ACHN (cell line): ENCODE data around the gene TRAF3.
"Not testable (repeated sequence)": the region's sequence is repeated elsewhere in the genome, so short reads cannot be mapped to it uniquely, and the experiment has no call there.

Experiments
- DNase-seq: peaks from one replicate; pipeline ENCODE4 v3.0.0-alpha.2; 2015
- in situ Hi-C: cut with HindIII; loops from 2 replicates; pipeline ENCODE4 v1.10.0; 2017; ENCODE audit warnings: low sequenced_read_pairs, low pct_ligation_motif_present, low pct_unique_long_range_greater_than_20kb

TRAF3 gene

DNA sequence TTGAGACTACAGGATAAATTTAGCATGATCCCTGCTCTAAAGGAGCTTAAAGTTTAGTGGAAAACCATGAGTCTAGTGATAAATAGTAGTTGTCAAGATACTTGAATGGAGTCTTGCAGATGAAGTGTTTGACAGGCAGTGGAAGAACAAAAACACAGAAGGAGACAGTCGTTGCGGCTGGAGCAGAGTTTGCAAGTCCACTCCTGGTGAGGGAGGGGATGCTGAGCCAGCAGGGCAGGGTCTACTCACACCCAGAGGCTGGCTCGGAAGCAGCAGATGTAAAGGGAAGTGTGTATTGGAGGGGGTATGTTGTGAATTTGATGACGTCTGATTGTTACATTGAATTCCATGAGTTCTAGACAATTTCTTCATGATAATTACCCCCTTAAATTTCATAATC lies 61.3 kb downstream of the TRAF3 start:
- in situ Hi-C loops, result no loop called here
- no peak for DNase-seq

DNA sequence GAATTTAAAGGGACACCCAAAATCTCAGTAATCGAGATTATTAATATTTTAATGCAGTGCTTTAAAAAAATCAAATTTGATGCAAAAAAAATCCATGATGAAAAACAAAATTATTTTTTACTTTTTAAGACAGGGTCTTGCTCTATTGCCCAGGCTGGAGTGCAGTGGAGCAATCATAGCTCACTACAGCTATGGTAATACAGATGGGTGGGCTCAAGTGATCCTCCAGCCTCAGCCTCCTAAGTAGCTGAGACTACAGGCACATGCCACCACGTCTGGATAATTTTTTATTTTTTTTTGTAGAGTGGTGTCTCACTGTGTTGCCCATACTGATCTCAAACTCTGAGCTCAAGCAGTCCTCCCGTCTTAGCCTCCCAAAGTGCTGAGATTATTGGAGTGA lies 62.9 kb downstream of the TRAF3 start:
- in situ Hi-C loops, result no loop called here

GRCh38 chr14:102840771-102841528 lies 63.7 kb downstream of the TRAF3 start:
- in situ Hi-C loops, result no loop called here
- DNase-seq, result no peak

More for the DNA sequence above, 62.9 kb downstream of the TRAF3 start:
- DNase-seq, result no peak

GRCh38 chr14:102848830-102849525 lies 71.7 kb downstream of the TRAF3 start:
- in situ Hi-C loops, result no loop called here
- peak; percentile 26 for DNase-seq

GRCh38 chr14:102849526-102850379 lies 72.5 kb downstream of the TRAF3 start:
- in situ Hi-C loops, result no loop called here
- DNase-seq, result peak; percentile 41

DNA sequence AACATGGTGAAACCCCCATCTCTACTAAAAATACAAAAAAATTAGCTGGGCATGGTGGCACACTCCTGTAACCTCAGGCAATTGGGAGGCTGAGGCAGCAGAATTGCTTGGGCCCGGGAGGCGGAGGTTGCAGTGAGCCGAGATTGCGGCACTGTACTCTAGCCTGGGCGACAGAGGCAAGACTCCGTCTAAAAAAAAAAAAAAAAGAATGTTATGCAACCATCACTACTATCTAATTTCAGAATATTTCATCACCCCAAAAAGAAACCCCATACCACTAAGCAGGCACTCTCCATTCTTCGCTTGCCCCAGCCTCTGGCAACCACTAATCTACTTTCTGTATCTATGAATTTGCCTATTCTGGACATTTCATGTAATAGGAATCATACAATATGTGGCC lies 76.4 kb downstream of the TRAF3 start:
- in situ Hi-C loops, result no loop called here
- no peak for DNase-seq

DNA sequence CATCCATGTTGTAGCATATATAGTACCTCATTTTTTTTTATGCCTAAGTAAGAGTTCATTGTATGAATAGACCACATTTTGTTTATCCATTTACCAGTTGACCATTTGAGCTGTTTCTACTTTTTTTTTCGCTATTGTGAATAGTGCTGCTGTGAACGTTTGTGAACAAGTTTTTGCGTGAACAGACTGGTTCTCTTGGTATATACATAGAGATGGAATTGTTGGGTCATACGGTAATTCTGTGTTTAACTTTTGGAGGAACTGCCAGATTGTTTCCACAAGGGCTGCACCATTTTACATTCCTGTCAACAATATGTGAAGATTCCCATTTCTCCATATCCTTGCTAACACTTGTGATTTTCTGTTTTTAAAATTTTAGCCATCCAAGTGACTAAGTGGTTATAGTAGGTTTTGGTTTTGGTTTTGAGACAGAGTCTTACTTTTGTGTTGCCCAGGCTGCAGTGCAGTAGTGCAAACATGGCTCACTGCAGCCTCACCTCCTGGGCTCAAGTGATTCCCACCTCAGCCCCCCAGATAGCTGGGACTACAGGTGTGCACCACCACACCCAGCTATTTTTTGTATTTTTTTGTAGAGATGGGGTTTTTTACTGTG lies 76.9 kb downstream of the TRAF3 start:
- no peak for DNase-seq
- in situ Hi-C loops, result no loop called here

DNA sequence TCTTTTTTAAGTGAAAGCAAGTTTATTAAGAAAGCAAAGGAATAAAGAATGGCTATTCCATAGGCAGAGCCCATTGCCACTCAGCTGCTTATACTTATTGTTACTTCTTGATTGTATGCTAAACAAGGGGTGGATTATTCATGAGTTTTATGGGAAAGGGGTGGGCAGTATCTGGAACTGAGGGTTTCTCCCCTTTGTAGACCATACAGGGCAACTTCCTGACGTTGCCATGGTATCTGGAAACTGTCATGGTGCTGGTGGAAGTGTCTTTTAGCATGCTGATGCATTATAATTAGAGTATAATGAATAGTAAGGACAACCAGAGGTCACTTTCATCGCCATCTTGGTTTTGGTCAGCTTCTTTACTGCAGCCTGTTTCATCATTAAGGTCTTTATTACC lies 78.9 kb downstream of the TRAF3 start:
- no peak for DNase-seq
- in situ Hi-C loops, result no loop called here

DNA sequence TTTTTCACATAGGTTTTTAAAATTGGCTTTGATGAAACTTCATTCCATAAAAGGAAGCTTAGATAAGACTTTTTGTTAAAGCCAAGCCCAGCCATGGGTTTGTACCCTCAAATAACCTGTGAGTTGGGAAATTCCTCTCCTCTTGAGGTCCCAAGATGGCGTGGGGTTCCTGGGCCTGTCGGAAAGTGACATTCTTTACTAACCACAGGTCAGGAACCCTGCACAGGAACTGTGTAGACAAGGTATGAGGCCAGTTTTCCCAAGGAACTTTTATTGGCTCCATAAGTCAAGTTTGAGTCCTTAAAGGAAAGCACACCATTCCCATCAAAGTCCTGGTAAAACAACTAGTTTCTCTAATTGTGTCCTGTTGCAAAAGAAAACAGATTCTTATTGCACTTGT lies 80.2 kb downstream of the TRAF3 start:
- DNase-seq, result no peak
- in situ Hi-C loops, result no loop called here

- DNase-seq, result no peak
- in situ Hi-C loops, result no loop called here
Observed at GRCh38 chr14:102859911-102860310, 82.7 kb downstream of the TRAF3 start.

- no peak for DNase-seq
- in situ Hi-C loops, result no loop called here
Observed at GRCh38 chr14:102862154-102862773, 85.0 kb downstream of the TRAF3 start.

GRCh38 chr14:102863381-102863780 lies 86.1 kb downstream of the TRAF3 start:
- in situ Hi-C loops, result no loop called here

DNA sequence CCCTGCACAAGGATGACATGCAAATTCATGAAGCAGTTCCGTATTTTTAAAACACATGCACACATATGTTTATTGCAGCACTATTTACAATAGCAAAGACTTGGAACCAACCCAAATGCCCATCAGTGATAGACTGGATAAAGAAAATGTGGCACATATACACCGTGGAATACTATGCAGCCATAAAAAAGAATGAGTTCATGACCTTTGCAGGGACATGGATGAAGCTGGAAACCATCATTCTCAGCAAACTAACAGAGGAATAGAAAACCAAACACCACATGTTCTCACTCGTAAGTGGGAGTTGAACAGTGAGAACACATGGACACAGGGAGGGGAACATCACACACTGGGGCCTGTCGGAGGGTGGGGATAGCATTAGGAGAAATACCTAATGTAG lies 88.7 kb downstream of the TRAF3 start:
- in situ Hi-C loops, DNase-seq: not testable (repeated sequence)

More at GRCh38 chr14:102863381-102863780, 86.1 kb downstream of the TRAF3 start:
- no peak for DNase-seq

DNA sequence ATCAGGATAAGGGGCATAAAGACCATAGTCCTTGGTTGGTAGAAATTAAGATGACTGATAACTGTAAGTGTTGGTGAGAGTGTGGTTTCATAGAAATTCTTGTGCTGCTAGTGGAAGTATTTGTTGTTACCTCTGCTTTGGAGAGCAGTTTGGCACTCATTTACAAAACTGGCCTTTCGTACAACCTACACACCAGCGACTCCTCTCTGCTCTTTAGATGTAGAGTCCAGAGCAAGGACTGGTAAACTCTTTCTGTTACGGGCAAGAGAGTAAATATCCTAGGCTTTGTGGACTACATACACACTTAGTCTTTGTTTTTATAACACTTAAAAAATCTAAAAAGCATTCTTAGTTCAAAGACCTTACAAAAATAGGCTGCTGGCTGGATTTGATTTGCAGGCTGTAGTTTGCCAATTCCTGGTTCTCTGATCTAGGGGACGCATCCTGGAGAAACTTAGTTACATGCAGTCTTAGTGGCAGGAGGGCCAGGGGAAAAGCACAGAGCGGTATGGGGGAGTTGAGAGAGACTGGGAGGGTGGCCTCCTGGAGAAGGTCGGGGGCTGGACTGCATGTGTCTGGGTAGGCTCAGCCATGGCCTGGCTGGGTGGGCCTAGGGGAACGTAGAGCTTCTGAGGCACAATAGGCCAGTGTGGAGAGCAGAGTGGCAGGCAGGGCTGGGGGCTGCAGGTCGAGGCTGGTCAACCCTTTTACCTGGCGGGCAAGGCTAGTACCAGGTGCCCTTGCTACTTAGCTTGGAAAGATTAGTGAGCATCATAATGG lies 89.9 kb downstream of the TRAF3 start:
- DNase-seq, result no peak
- in situ Hi-C loops, result no loop called here

- in situ Hi-C loops, result no loop called here
- DNase-seq, result no peak
Observed at GRCh38 chr14:102867826-102868580, 90.8 kb downstream of the TRAF3 start.

- in situ Hi-C loops, result no loop called here
Observed at GRCh38 chr14:102868956-102869547, 91.8 kb downstream of the TRAF3 start.

DNA sequence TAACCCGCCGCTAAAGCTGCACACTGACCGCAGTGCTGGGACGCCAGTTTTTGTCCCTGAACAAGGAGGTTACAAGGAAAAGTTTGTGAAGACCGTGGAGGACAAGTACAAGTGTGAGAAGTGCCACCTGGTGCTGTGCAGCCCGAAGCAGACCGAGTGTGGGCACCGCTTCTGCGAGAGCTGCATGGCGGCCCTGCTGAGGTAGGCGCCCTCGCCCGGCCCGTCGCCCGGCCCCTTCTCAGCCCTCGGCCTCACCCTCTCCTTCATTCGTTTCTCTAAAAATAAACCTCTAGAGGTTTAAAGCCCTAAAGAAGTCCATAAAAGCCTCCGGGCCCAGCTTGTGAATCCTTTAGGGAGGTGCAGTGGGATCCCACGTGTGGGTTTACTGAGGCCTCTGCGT lies 93.0 kb downstream of the TRAF3 start:
- in situ Hi-C loops, result no loop called here

More at GRCh38 chr14:102868956-102869547, 91.8 kb downstream of the TRAF3 start:
- no peak for DNase-seq

More for the DNA sequence above, 93.0 kb downstream of the TRAF3 start:
- no peak for DNase-seq
